ENCODE measurements around the gene SIRPA. TPM values are rescaled to one million over a fixed set of nuclear protein-coding genes. Genes with fewer than 3 reads are reported as not detected.
A peak's percentile ranks its signal among the peaks of the same experiment; 100 is the strongest.

Gene SIRPA
- not detected in 2 replicates for total RNA-seq

GRCh38 chr20:1894951-1895673, at the start of gene SIRPA:
Gene SIRPA (plus strand): TSS chr20:1895407. CDS start chr20:1895448, 41 bp downstream.
- Mint-ChIP-seq H3K27me3 (ENCODE audit: low read depth) (peaks cover 60% of the 10 kb centered on the region), H3K4me1 (ENCODE audit: low read depth) (no peaks in the 10 kb centered on the region), H3K27ac (no peak within 1 kb of the TSS), H3K36me3 (ENCODE audit: low read depth) (no peaks in the 10 kb centered on the region), H3K9me3 (no peaks in the 10 kb centered on the region), H3K4me3 (ENCODE audit: low read depth) (peak within 1 kb of the TSS; percentile 39)
- DNase-seq (ENCODE audit: low spot score), result no peak
- intact Hi-C loops (cut with micrococcal nuclease), result no loop called here

GRCh38 chr20:1845701-1846100, 49.5 kb upstream of the SIRPA start:
- intact Hi-C loops (cut with micrococcal nuclease), result no loop called here
- H3K27ac Mint-ChIP-seq, result no peak overlapping the region
- H3K4me3 Mint-ChIP-seq (ENCODE audit: low read depth), result no peak overlapping the region
- H3K27me3 Mint-ChIP-seq (ENCODE audit: low read depth), result no peaks in the 10 kb centered on the region
- DNase-seq (ENCODE audit: low spot score), result no peak
- H3K4me1 Mint-ChIP-seq (ENCODE audit: low read depth), result peaks cover 16% of the 10 kb centered on the region
- no peaks in the 10 kb centered on the region for H3K36me3 Mint-ChIP-seq (ENCODE audit: low read depth)
- H3K9me3 Mint-ChIP-seq, result no peaks in the 10 kb centered on the region

- no peak overlapping the region for H3K4me3 Mint-ChIP-seq (ENCODE audit: low read depth)
- no peak overlapping the region for H3K27ac Mint-ChIP-seq
- no peaks in the 10 kb centered on the region for H3K27me3 Mint-ChIP-seq (ENCODE audit: low read depth)
- DNase-seq (ENCODE audit: low spot score), result no peak
- no peaks in the 10 kb centered on the region for H3K36me3 Mint-ChIP-seq (ENCODE audit: low read depth)
- peaks cover 22% of the 10 kb centered on the region for H3K4me1 Mint-ChIP-seq (ENCODE audit: low read depth)
- intact Hi-C loops (cut with micrococcal nuclease), result no loop called here
- no peaks in the 10 kb centered on the region for H3K9me3 Mint-ChIP-seq
These were observed 48.9 kb upstream of the SIRPA start for GRCh38 chr20:1846341-1846740.

GRCh38 chr20:1846876-1847275, 48.3 kb upstream of the SIRPA start:
- Mint-ChIP-seq H3K36me3 (ENCODE audit: low read depth) (no peaks in the 10 kb centered on the region), H3K4me3 (ENCODE audit: low read depth) (no peak overlapping the region), H3K27me3 (ENCODE audit: low read depth) (no peaks in the 10 kb centered on the region), H3K27ac (no peak overlapping the region), H3K9me3 (no peaks in the 10 kb centered on the region), H3K4me1 (ENCODE audit: low read depth) (peaks cover 22% of the 10 kb centered on the region)
- no peak for DNase-seq (ENCODE audit: low spot score)
- intact Hi-C loops (cut with micrococcal nuclease), result no loop called here

- Mint-ChIP-seq H3K4me3 (ENCODE audit: low read depth) (no peak overlapping the region), H3K4me1 (ENCODE audit: low read depth) (peaks cover 22% of the 10 kb centered on the region), H3K9me3 (no peaks in the 10 kb centered on the region), H3K27me3 (ENCODE audit: low read depth) (no peaks in the 10 kb centered on the region), H3K36me3 (ENCODE audit: low read depth) (no peaks in the 10 kb centered on the region), H3K27ac (no peak overlapping the region)
- intact Hi-C loops (cut with micrococcal nuclease), result no loop called here
- DNase-seq (ENCODE audit: low spot score), result no peak
These were observed 47.4 kb upstream of the SIRPA start for GRCh38 chr20:1847780-1848179.

GRCh38 chr20:1848373-1848772, 46.8 kb upstream of the SIRPA start:
- H3K27ac Mint-ChIP-seq, result no peak overlapping the region
- no peak for DNase-seq (ENCODE audit: low spot score)
- intact Hi-C loops (cut with micrococcal nuclease), result no loop called here
- no peaks in the 10 kb centered on the region for H3K36me3 Mint-ChIP-seq (ENCODE audit: low read depth)
- no peak overlapping the region for H3K4me3 Mint-ChIP-seq (ENCODE audit: low read depth)
- H3K4me1 Mint-ChIP-seq (ENCODE audit: low read depth), result peaks cover 22% of the 10 kb centered on the region
- H3K27me3 Mint-ChIP-seq (ENCODE audit: low read depth), result no peaks in the 10 kb centered on the region
- H3K9me3 Mint-ChIP-seq, result no peaks in the 10 kb centered on the region

- no peak overlapping the region for H3K4me3 Mint-ChIP-seq (ENCODE audit: low read depth)
- H3K27me3 Mint-ChIP-seq (ENCODE audit: low read depth), result no peaks in the 10 kb centered on the region
- peaks cover 13% of the 10 kb centered on the region for H3K4me1 Mint-ChIP-seq (ENCODE audit: low read depth)
- H3K9me3 Mint-ChIP-seq, result no peaks in the 10 kb centered on the region
- no peaks in the 10 kb centered on the region for H3K36me3 Mint-ChIP-seq (ENCODE audit: low read depth)
- no peak for DNase-seq (ENCODE audit: low spot score)
- H3K27ac Mint-ChIP-seq, result no peak overlapping the region
- intact Hi-C loops (cut with micrococcal nuclease), result no loop called here
These were observed 43.8 kb upstream of the SIRPA start for GRCh38 chr20:1851396-1851795.

GRCh38 chr20:1853473-1853872, 41.7 kb upstream of the SIRPA start:
- intact Hi-C loops (cut with micrococcal nuclease), result no loop called here
- Mint-ChIP-seq H3K4me1 (ENCODE audit: low read depth) (peaks cover 13% of the 10 kb centered on the region), H3K4me3 (ENCODE audit: low read depth) (no peak overlapping the region), H3K27me3 (ENCODE audit: low read depth) (peaks cover 2% of the 10 kb centered on the region), H3K27ac (no peak overlapping the region), H3K9me3 (no peaks in the 10 kb centered on the region), H3K36me3 (ENCODE audit: low read depth) (no peaks in the 10 kb centered on the region)
- no peak for DNase-seq (ENCODE audit: low spot score)

- H3K9me3 Mint-ChIP-seq, result no peaks in the 10 kb centered on the region
- no peak overlapping the region for H3K27ac Mint-ChIP-seq
- peaks cover 13% of the 10 kb centered on the region for H3K4me1 Mint-ChIP-seq (ENCODE audit: low read depth)
- no peak overlapping the region for H3K4me3 Mint-ChIP-seq (ENCODE audit: low read depth)
- intact Hi-C loops (cut with micrococcal nuclease), result no loop called here
- H3K36me3 Mint-ChIP-seq (ENCODE audit: low read depth), result no peaks in the 10 kb centered on the region
- no peak for DNase-seq (ENCODE audit: low spot score)
- H3K27me3 Mint-ChIP-seq (ENCODE audit: low read depth), result peaks cover 3% of the 10 kb centered on the region
These were observed 41.0 kb upstream of the SIRPA start for GRCh38 chr20:1854246-1854645.

- Mint-ChIP-seq H3K4me1 (ENCODE audit: low read depth) (peaks cover 12% of the 10 kb centered on the region), H3K27ac (no peak overlapping the region), H3K36me3 (ENCODE audit: low read depth) (no peaks in the 10 kb centered on the region), H3K9me3 (no peaks in the 10 kb centered on the region), H3K4me3 (ENCODE audit: low read depth) (no peak overlapping the region), H3K27me3 (ENCODE audit: low read depth) (peaks cover 3% of the 10 kb centered on the region)
- intact Hi-C loops (cut with micrococcal nuclease), result no loop called here
- DNase-seq (ENCODE audit: low spot score), result no peak
These were observed 40.1 kb upstream of the SIRPA start for GRCh38 chr20:1855109-1855508.

- DNase-seq (ENCODE audit: low spot score), result no peak
- H3K4me3 Mint-ChIP-seq (ENCODE audit: low read depth), result no peak overlapping the region
- no peaks in the 10 kb centered on the region for H3K36me3 Mint-ChIP-seq (ENCODE audit: low read depth)
- H3K27ac Mint-ChIP-seq, result no peak overlapping the region
- peaks cover 6% of the 10 kb centered on the region for H3K4me1 Mint-ChIP-seq (ENCODE audit: low read depth)
- intact Hi-C loops (cut with micrococcal nuclease), result no loop called here
- no peaks in the 10 kb centered on the region for H3K9me3 Mint-ChIP-seq
- H3K27me3 Mint-ChIP-seq (ENCODE audit: low read depth), result peaks cover 3% of the 10 kb centered on the region
These were observed 39.5 kb upstream of the SIRPA start for GRCh38 chr20:1855690-1856089.

GRCh38 chr20:1856424-1856823, 38.8 kb upstream of the SIRPA start:
- no peaks in the 10 kb centered on the region for H3K9me3 Mint-ChIP-seq
- no peak overlapping the region for H3K27ac Mint-ChIP-seq
- peaks cover 3% of the 10 kb centered on the region for H3K27me3 Mint-ChIP-seq (ENCODE audit: low read depth)
- DNase-seq (ENCODE audit: low spot score), result no peak
- no peaks in the 10 kb centered on the region for H3K4me1 Mint-ChIP-seq (ENCODE audit: low read depth)
- H3K36me3 Mint-ChIP-seq (ENCODE audit: low read depth), result no peaks in the 10 kb centered on the region
- H3K4me3 Mint-ChIP-seq (ENCODE audit: low read depth), result no peak overlapping the region
- intact Hi-C loops (cut with micrococcal nuclease), result no loop called here

- Mint-ChIP-seq H3K4me3 (ENCODE audit: low read depth) (no peak overlapping the region), H3K27me3 (ENCODE audit: low read depth) (peaks cover 3% of the 10 kb centered on the region), H3K36me3 (ENCODE audit: low read depth) (no peaks in the 10 kb centered on the region), H3K9me3 (no peaks in the 10 kb centered on the region), H3K27ac (no peak overlapping the region), H3K4me1 (ENCODE audit: low read depth) (no peaks in the 10 kb centered on the region)
- intact Hi-C loops (cut with micrococcal nuclease), result no loop called here
- no peak for DNase-seq (ENCODE audit: low spot score)
These were observed 37.7 kb upstream of the SIRPA start for GRCh38 chr20:1857466-1857865.

GRCh38 chr20:1858871-1859270, 36.3 kb upstream of the SIRPA start:
- no peaks in the 10 kb centered on the region for H3K4me1 Mint-ChIP-seq (ENCODE audit: low read depth)
- H3K4me3 Mint-ChIP-seq (ENCODE audit: low read depth), result no peak overlapping the region
- peaks cover 8% of the 10 kb centered on the region for H3K27me3 Mint-ChIP-seq (ENCODE audit: low read depth)
- H3K9me3 Mint-ChIP-seq, result no peaks in the 10 kb centered on the region
- DNase-seq (ENCODE audit: low spot score), result no peak
- intact Hi-C loops (cut with micrococcal nuclease), result no loop called here
- no peaks in the 10 kb centered on the region for H3K36me3 Mint-ChIP-seq (ENCODE audit: low read depth)
- no peak overlapping the region for H3K27ac Mint-ChIP-seq
